ENCODE data around the gene HHATL. TPM values are rescaled to one million over a fixed set of nuclear protein-coding genes. Genes with fewer than 3 reads are reported as not detected.

HHATL gene
- total and polyA plus RNA-seq, 2 of the 8 experiments (the other 6 are each of a cell fraction or from before 2014, with no cell fraction given), result 0.18 TPM; not detected in 1

- Histone ChIP-seq H2BK120ac (replicated peaks; ENCODE audit: low read depth, low read length) (no peak overlapping the region), H3K79me1 (ENCODE audit: low read depth, low read length) (no peaks in the 10 kb centered on the region), H2BK20ac (ENCODE audit: low read length) (no peak overlapping the region), H2BK12ac (ENCODE audit: low read depth, low read length) (no peak overlapping the region), H4K91ac (replicated peaks; ENCODE audit: insufficient read length, low read length) (no peak overlapping the region), H2BK15ac (ENCODE audit: low read length) (no peak overlapping the region), H3K27ac (ENCODE audit: low read depth, low read length) (no peak overlapping the region), H3K9me3 (ENCODE audit: insufficient read depth in 2 of 2, low read depth in 1 of 2, low read length in 1 of 2) (peaks cover 2 to 5% of the 10 kb centered on the region in 2 experiments; a peak in 2 of 4 replicates), H3K9ac (replicated peaks in 1 of 4; ENCODE audit: extremely low read depth in 1 of 4, low read depth in 3 of 4, low read length in 3 of 4) (no peak overlapping the region), H3K4me3 (ENCODE audit: extremely low read depth in 1 of 4, insufficient read depth in 2 of 4, low read depth in 3 of 4, low read length in 4 of 4) (no peak overlapping the region), H4K20me1 (replicated peaks in 1 of 2; ENCODE audit: control insufficient read depth in 1 of 2, insufficient read depth in 2 of 2, low read length in 2 of 2) (no peaks in the 10 kb centered on the region), H2AFZ (ENCODE audit: low read length) (no peak overlapping the region), H3K14ac (ENCODE audit: insufficient read length) (no peak overlapping the region), H3K79me2 (ENCODE audit: control insufficient read depth in 1 of 2, insufficient read depth in 2 of 2, low read length in 2 of 2) (no peaks in the 10 kb centered on the region), H4K5ac (ENCODE audit: insufficient read length, low read depth, low read length) (no peak overlapping the region), H3K4me2 (ENCODE audit: insufficient read depth in 1 of 2, low read depth in 2 of 2, low read length in 2 of 2) (no peak overlapping the region), H3K18ac (ENCODE audit: extremely low read depth, low read length) (no peak overlapping the region), H3K4ac (replicated peaks; ENCODE audit: insufficient read length, low read depth, low read length) (no peak overlapping the region), H4K8ac (ENCODE audit: extremely low read depth, insufficient read depth, low read length) (no peak overlapping the region), H2BK5ac (ENCODE audit: low read depth, low read length) (no peak overlapping the region), H3K4me1 (replicated peaks in 1 of 4; ENCODE audit: control insufficient read depth in 3 of 4, insufficient read depth in 4 of 4, low read length in 3 of 4) (peaks cover 0 to 5% (median 0%) of the 10 kb centered on the region in 4 experiments; a peak in 2 of 7 replicates), H3K27me3 (replicated peaks in 1 of 4; ENCODE audit: control insufficient read depth in 3 of 4, extremely low read depth in 1 of 4, insufficient read depth in 3 of 4, low read length in 3 of 4) (peaks cover 0 to 2% (median 0%) of the 10 kb centered on the region in 4 experiments; a peak in 2 of 7 replicates), H3K36me3 (ENCODE audit: control insufficient read depth in 2 of 4, insufficient read depth in 4 of 4, low read length in 3 of 4) (no peaks in the 10 kb centered on the region), H3K23ac (ENCODE audit: insufficient read length) (no peak overlapping the region), H2AK5ac (ENCODE audit: low read depth, low read length) (no peak overlapping the region), H3K56ac (replicated peaks; ENCODE audit: insufficient read length, low read depth, low read length) (no peak overlapping the region), H3K23me2 (ENCODE audit: low read depth, low read length) (no peaks in the 10 kb centered on the region)
- FAIRE-seq (no peak), DNase-seq (ENCODE audit: low read depth in 1 of 2, low spot score in 2 of 2) (no peak)
- POLR2A ChIA-PET (ENCODE audit: partially characterized antibody), result no interaction called here
- TF ChIP-seq ASH2L (IDR thresholded peaks at IDR 0.05; ENCODE audit: low read length) (no peak), SP4 (IDR thresholded peaks at IDR 0.05; ENCODE audit: low read length) (no peak)
- CTCF ChIA-PET (ENCODE audit: partially characterized antibody), result interaction anchor here (0.9 to 1.3 kb wide), 2 partner anchors 10 to 12 kb away, joined by 3 to 4 read pairs; no protein-coding TSS in a partner anchor
- 82% methylated on average over 1 of the region's 1 CpG; no CpG with 5 or more reads in 1 of the 2 experiments for WGBS, 2 experiments (ENCODE audit: extremely low coverage in 1 of 2, insufficient coverage in 1 of 2, insufficient read length in 1 of 2, insufficient replicate concordance in 2 of 2, low coverage in 1 of 2, low lambda C conversion rate in 2 of 2, missing lambda C conversion rate in 1 of 2)
These were observed 30.1 kb downstream of the HHATL start for GRCh38 chr3:42672515-42672914.
